Measurements from ENCODE around the gene GPR146.

The GPR146 gene

DNA sequence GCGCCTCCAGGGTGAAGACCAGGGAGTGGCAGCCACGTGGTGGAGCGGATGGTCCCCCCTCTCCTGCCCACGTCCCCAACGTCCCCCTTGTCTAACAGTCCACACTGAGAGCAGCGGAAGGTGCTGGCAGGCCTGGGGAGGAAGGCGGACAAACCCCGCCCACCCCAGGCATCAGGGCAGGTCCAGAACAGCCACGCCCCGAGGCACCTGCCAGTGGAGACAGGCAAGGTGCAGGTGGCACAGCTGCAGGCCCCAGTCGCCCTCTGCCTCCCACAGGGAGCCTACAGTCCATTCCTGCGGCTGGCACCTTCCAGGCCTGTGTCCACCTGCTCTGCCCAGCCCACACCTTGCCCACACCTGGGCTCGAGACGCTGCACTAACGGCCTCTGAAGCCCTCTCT, 36.4 kb upstream of the GPR146 start:
- in situ Hi-C loops (cut with MboI; ENCODE audit: low pct_unique_long_range_greater_than_20kb, low sequenced_read_pairs, unreplicated experiment), result no loop called here
- DNase-seq (ENCODE audit: low spot score), result no peak
- TF ChIP-seq, protein P1, sequence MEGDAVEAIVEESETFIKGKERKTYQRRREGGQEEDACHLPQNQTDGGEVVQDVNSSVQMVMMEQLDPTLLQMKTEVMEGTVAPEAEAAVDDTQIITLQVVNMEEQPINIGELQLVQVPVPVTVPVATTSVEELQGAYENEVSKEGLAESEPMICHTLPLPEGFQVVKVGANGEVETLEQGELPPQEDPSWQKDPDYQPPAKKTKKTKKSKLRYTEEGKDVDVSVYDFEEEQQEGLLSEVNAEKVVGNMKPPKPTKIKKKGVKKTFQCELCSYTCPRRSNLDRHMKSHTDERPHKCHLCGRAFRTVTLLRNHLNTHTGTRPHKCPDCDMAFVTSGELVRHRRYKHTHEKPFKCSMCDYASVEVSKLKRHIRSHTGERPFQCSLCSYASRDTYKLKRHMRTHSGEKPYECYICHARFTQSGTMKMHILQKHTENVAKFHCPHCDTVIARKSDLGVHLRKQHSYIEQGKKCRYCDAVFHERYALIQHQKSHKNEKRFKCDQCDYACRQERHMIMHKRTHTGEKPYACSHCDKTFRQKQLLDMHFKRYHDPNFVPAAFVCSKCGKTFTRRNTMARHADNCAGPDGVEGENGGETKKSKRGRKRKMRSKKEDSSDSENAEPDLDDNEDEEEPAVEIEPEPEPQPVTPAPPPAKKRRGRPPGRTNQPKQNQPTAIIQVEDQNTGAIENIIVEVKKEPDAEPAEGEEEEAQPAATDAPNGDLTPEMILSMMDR (IDR thresholded peaks at IDR 0.05; ENCODE audit: extremely low read depth, insufficient read depth, missing control alignments), result no peak

DNA sequence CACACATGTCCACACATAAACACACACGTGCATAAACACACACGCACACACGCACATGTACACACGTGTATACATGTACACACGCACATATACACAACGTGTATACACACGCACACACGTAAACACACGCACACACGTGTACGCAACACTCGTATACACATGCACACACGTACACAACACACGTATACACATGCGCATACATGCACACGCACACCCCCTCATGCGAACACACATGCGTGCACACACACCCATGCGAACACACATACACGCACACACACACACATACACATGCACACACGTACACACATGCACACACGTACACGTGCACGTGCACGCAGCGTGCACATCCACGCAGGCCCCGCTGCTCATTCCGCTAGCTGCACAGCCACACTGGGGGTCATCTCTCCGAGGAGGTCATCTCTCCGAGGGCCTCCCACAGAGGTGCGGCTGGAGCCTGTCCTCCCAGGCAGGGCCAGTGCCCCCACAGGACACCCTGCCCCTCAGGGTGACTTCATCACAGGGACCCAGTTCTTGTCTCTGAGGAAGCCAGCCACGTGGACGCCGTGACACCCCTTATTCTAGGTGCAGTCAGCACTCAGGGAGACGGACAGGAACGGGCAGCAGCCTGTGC, 35.5 kb upstream of the GPR146 start:
- TF ChIP-seq, protein P1 (IDR thresholded peaks at IDR 0.05; ENCODE audit: extremely low read depth, insufficient read depth, missing control alignments), result no peak
- in situ Hi-C loops (cut with MboI; ENCODE audit: low pct_unique_long_range_greater_than_20kb, low sequenced_read_pairs, unreplicated experiment), result no loop called here
- DNase-seq (ENCODE audit: low spot score), result no peak

DNA sequence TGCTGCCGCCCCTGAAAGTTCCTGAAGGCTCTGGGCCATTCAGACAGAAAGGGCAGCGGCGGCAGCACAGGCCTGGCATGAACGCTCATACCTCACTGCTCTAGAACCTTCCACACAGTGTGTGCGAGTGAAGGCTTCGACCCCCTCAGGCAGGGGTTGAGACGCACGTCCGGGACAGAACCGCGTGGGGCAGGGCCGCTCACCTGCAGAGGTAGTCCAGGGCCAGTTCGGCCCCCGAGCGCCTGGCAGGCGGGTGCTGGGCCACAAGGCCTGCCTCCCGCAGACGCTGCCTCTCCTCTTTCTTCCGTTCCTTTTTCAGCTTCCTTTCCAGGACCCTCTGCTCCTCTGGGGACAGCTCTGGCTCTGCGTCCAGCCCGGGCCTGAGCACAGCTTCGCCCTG, 34.6 kb upstream of the GPR146 start:
- in situ Hi-C loops (cut with MboI; ENCODE audit: low pct_unique_long_range_greater_than_20kb, low sequenced_read_pairs, unreplicated experiment), result no loop called here
- DNase-seq (ENCODE audit: low spot score), result no peak
- TF ChIP-seq, protein P1 (IDR thresholded peaks at IDR 0.05; ENCODE audit: extremely low read depth, insufficient read depth, missing control alignments), result no peak

DNA sequence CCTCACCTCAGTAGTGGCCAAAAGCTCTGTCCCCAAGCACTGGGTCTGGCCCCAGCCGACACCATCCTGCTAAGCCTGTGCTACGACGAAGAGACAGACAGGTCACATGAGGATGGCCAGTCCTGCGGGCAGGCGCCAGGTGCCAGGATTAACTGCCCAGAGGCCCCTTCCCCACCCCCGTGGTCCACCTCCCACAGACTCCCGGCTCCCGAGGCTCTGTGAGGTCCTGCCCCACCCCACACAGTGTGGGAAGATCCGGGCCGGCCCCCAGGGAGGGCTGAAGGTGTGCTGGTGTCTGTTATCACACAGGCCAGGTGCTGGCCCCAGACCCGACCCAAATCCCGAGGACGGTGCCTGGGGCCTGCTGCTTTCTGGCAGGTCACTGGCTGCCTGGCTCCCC, 34.1 kb upstream of the GPR146 start:
- in situ Hi-C loops (cut with MboI; ENCODE audit: low pct_unique_long_range_greater_than_20kb, low sequenced_read_pairs, unreplicated experiment), result no loop called here
- TF ChIP-seq, protein P1 (IDR thresholded peaks at IDR 0.05; ENCODE audit: extremely low read depth, insufficient read depth, missing control alignments), result no peak
- DNase-seq (ENCODE audit: low spot score), result no peak

DNA sequence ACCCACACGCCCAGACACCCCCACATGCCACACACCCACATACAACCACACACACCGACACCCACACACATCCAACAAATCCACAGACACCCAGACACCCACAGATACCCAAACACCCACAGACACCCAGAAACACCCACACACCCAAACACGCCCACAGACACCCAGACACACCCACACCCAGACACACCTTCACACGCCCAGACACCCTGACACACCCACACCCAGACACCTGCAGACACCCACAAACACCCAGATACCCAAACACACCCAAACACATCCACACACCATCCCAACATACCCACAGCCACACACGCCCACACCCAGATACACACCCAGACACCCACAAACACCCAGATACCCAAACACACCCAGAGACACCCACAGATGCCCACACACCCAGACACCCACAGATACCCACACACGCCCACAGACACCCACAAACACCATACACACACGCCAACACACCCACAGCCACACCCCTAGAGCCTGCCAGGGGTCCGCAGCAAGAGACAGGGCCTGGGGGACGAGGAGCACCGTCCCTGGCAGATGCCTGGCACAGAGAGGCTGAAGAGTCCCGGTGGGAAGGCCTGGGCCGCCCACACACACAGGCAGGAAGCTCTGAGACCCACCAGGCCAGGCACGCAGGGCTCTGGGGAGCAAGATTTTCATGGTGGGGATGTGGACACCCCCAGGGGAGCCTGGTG, 32.9 kb upstream of the GPR146 start:
- DNase-seq (ENCODE audit: low spot score), result no peak
- TF ChIP-seq, protein P1 (IDR thresholded peaks at IDR 0.05; ENCODE audit: extremely low read depth, insufficient read depth, missing control alignments), result no peak
- in situ Hi-C loops (cut with MboI; ENCODE audit: low pct_unique_long_range_greater_than_20kb, low sequenced_read_pairs, unreplicated experiment), result no loop called here

DNA sequence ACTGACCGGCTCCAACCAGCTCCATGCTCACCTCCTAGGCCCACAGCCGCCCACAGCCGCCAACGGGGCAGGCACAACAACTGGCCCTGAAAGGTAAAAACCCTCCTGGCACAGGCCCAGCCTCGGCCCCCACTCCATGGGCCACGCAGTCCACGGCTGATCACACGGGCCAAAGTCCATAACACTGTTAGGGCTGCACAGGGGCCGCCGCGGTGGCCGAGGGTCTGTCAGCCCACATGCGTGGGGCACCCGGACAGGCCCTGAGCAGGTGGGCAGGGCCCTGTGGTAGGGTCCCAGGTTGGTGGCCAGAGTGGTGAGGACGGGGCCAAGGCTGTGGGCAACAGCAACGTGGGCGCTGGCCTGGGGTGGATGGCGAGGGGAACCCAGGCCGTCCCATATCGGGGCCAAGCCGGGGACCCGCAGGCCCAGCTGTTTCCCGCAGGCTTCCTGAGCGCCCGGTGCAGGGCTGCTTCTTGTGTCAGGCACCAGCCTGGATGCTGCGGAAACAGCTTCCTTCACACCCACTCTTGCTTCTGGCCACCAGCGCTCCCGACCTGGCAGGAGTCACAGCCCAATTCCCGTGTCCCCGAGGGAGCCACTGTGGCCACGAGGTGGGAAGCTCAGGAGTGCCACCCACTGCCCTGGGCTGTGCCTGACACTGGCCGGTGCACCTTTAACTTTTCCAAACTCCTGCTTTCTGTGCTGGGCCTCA, 32.2 kb upstream of the GPR146 start:
- TF ChIP-seq, protein P1 (IDR thresholded peaks at IDR 0.05; ENCODE audit: extremely low read depth, insufficient read depth, missing control alignments), result no peak
- in situ Hi-C loops (cut with MboI; ENCODE audit: low pct_unique_long_range_greater_than_20kb, low sequenced_read_pairs, unreplicated experiment), result no loop called here
- no peak for DNase-seq (ENCODE audit: low spot score)

All from GM13977 (cell line).